Right renal pelvis (tissue), 4 donors: ENCODE results near the gene FKBP5. TPM values are rescaled to one million over a fixed set of nuclear protein-coding genes. Genes with fewer than 3 reads are reported as not detected.
A peak's percentile ranks its signal among the peaks of the same experiment; 100 is the strongest.
"Not testable (repeated sequence)": the region's sequence is repeated elsewhere in the genome, so short reads cannot be mapped to it uniquely, and the experiment has no call there.

Experiments
- DNase-seq, 4 donors: peaks; one replicate each; pipeline ENCODE4 v3.0.0-alpha.2; 2013; ENCODE audit warnings: low read depth in 4 of 4, low spot score in 3 of 4, missing footprints in 1 of 4
- polyA plus RNA-seq, 4 donors: library from polyadenylated mRNA; unstranded; fragments of 120-200 nt; gene quantifications; one replicate each; pipeline ENCODE4 v1.2.1, GENCODE V29; 2013; ENCODE audit not compliant: insufficient read length in 4 of 4

FKBP5 gene
- polyA plus RNA-seq, 4 donors: 25.4 to 30.7 (median 28.2) TPM

DNA sequence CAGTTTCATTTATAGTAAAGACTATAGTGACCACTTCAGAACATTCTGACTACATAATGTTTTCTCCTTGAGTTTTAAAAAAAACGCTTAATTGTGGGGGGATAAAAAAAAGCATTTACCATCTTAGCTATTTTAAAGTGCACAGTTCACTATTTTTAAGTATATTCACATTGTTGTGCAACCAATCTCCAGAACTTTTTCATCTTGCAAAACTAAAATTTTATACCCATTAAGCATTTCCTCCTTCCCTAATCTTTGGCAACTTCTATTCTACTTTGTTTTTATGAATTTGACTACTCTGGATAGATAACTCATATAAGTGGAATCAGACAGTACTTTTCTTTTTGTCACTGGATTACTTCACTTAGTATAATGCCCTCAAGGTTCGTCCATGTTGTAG lies 62.3 kb downstream of the FKBP5 start:
- DNase-seq: no peak

DNA sequence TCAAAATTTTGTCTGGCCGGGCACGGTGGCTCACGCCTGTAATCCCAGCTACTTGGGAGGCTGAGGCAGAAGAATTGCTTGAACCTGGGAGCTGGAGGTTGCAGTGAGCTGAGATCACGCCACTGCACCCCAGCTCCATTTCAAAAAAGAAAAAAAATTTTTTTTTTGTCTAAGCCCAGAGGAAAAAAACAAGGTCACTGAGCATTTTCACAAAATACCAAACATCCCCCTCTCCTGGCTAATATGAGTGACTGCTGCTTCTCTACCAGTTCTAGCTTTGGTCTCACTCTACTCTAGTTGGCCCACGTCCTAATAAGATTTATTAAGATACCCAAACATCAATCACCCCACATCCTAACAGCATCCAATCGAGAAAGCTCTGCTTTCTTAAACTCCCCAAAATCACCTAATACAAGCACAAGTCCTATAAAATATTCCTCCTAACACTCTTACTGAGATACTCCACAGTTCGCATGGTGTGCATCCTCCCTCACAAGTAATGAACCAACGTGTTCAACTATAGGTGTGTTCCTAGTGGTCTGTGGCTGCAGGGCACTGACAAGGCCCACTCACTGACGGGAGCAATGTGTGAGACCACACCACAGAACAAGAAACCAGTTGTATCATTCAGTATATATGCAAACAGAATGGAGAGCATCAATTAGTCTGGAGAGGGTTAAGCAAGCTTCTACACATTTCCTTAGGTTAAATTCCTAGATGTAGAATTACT lies 64.2 kb downstream of the FKBP5 start:
- DNase-seq: no peak

DNA sequence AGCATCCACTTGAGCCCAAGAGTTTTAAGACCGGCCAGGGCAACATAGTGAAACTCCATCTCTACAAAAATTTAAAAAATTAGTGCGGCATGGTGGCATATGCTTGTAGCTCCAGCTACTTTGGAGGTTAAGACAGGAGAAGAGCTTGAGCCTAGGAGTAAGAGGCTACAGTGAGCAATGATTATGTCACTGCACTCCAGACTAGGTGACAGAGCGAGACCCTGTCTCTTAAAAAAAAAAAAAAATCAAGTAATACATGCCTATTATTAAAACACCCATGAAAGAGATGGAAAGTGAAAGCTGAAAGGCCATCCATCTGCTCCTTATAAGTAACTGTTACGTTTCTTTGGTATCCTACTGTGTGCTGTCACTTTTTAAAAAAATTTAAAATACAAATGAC lies 66.4 kb downstream of the FKBP5 start:
- DNase-seq: no peak

DNA sequence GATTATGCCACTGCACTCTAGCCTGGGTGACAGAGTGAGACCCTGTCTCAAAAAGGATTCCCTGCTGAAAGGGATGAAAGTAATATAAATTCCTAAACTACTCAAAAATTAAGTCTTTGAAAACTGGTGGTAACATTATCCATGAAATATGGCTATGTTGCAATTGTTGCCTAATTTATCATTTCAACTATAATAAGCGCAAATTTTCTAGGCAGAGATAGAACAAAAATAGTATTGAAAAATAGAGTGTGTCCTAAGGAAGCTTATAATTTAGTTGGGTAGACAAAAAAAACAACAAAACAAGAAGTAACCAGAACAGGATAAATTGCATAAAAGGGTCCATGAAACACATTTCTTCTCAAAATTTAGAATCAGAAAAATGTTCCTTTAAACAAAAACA lies 68.0 kb downstream of the FKBP5 start:
- no peak for DNase-seq

DNA sequence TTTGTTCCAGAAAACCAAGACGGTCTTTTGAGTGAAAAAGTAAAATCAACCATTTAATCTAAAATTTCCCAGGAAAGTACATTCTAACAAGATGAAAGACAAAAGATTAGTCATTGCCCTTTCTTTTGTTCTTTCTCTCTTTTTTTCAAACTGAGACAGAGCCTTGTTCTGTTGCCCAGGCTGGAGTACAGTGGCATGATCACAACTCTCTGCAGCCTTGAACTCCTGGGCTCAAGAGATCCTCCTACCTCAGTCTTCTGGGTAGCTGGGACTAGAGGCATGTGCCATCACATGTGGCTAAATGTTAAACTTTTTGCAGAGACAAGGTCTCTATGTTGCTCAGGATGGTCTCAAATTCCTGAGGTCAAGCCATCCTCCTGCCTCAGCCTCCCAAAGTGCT lies 75.0 kb downstream of the FKBP5 start:
- DNase-seq: no peak

DNA sequence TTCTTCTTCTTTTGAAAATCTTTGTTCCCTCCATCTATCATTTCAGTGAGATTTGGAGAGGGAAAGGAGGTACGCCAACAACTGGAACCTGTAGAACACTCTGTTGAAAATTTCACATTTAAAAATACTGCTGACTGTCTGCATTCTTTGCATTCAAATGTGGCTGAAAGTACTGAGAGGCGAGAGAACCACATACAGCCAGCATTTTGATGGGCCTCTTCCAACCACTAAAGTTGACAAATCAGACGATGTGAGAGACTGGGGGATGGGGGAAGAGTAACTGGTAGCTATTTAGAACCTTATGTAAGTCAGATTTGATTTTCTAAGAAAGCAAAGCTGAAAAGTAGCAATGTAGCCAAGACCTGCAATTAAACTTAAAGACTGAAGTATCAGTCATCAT lies 77.5 kb downstream of the FKBP5 start:
- no peak for DNase-seq

DNA sequence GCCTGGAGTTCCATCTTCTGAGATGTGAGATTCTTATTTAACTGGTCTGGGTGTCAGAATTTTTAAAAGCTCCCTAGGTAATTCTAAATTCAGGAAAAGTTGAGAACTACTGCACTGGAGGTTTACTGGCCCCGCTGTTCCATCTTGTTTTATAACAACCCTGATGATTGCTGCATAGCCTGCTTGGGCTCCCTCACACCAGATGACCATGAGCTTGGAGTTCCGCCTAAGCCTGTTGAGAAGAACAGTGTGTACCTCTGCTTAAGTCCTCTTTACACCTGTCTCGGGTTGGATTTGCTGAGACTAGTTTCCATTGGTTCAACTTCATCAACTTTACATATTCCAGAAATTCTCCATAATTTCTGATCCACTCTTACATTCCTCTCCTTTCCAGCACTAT lies 77.9 kb downstream of the FKBP5 start:
- no peak for DNase-seq

DNA sequence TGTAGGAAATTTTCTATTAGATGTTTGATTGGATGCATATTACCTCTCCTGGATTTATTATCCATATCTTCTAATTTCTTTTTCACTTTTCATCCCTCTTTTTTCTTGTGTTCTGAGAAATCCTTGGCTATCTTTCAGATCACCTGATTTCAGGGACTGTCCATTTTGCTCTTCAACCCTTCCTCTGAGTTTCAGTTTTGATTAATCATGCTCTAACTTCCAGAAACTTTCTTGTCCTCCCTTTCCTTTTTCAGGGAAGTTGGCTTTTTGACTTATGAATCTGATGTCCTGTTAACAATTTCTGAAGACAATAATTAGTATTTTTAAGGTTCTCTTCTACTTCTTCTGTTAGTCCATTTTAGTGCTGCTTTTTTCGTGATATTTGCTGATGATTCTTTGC lies 79.1 kb downstream of the FKBP5 start:
- DNase-seq: no peak

DNA sequence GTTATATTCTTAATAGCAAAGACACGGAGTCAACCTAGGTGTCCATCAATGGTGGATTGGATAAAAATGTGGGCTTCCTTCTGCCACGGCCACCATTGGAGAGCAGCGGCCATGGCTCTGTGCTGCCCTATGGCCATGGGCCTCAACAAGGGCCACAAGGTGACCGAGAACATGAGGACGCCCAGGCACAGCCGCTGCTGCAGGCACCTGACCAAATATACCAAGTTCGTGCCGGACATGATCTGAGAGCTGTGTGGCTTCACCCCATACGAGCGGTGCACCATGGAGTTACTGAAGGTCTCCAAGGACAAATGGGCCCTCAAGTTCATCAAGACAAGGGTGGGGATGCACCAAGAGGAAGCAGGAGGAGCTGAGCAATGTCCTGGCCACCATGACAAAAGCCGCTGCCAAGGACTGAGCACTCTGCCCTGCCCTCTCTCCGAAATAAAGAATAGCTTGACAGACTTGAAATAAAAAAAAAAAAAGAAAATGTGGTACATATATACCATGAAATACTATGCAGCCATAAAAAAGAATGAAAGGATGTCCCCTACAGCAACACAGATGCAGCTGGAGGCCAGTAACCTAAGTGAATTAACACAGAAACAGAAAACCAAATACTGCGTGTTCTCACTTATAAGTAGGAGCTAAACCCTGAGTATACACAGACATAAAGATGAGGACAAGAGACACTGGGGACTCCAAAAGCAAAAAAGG lies 81.0 kb downstream of the FKBP5 start:
- no peak for DNase-seq

DNA sequence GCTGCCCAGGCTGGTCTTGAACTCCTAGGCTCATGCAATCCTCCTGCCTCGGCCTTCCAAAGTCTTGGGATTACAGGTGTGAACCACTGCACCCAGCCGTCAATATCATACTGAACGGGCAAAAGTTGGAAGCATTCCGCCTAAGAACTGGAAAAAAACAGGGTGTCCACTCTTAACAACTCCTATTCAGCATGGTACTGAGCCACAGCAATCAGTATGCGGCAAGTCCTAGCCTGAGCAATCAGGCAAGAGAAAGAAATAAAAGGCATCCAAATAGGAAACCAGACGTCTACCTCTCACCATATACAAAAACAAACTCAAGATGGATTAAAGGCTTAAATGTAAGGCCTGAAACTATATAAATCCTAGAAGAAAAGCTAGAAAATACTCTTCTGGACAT lies 83.1 kb downstream of the FKBP5 start:
- no peak for DNase-seq

DNA sequence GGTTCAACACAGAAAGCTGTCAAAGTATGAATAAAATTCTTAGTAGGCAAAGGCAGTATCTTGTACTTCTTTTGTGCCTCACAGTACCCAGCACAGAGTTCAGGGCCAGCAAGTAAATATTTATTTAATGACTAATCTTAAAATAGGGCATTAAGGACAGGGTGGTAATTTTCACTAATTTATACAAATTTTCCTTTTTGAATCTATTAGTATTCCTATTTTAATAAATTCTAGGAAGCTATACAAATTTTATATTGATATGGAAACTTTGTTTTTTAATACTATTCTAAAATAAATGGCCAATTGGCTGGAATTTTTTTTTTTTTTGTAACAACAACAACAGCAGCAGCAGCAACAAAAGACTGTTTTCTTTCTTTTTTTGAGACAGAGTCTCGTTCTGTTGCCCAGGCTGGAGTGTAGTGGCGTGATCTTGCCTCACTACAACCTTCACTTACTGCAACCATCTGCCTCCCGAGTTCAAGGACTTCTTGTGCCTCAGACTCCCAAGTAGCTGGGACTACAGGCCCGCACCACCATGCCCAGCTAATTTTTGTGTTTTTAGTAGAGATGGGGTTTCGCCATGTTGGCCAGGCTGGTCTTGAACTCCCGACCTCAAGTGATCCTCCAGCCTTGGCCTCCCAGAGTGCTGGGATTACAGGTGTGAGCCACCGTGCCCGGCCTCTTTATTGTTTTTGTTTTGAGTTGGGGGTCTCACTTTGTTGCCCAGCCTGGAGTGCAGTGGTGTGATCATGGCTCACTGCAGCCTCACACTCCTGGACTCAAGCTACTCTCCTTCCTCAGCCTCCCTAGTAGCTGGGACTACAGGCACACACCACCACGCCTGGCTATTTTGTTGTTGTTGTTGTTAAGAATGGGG lies 85.2 kb downstream of the FKBP5 start:
- DNase-seq: no peak

DNA sequence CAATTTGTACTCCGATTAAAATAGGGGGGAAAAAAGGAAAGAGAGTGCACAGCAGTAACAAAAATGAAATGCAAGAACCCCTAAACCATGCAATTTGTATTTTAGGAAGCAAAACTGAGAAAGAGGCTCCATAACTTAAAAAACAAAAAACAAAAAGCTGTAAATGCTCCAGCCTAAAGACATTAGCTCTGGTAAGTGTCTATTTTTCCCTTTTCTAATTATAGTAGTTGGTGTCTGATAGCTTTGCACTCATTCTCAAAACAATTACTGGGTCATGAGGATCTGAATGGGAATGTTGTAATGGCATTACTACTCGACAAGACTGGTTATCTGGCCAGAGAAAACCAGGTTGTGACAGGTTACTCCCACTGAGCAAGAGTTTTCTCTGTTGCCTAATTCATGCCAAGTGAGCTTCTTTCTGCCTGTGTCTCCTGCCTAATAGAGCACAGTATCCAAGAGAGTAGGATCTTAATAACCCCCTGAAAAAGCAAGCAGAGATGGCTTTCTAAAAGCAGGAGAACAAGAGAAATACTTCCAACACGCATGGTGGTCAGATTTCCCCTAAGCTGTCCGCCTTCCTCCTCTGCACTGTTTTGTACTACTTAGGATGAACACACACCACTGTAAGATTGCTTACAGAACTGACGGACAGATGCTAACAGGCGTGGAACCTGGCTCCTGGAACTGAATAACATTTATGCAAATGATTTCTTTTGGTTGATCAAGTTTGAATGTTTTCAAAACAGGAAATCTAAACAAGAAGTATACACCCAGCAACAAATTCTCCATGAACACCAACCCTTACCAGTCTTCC lies 86.4 kb downstream of the FKBP5 start:
- DNase-seq: no peak

DNA sequence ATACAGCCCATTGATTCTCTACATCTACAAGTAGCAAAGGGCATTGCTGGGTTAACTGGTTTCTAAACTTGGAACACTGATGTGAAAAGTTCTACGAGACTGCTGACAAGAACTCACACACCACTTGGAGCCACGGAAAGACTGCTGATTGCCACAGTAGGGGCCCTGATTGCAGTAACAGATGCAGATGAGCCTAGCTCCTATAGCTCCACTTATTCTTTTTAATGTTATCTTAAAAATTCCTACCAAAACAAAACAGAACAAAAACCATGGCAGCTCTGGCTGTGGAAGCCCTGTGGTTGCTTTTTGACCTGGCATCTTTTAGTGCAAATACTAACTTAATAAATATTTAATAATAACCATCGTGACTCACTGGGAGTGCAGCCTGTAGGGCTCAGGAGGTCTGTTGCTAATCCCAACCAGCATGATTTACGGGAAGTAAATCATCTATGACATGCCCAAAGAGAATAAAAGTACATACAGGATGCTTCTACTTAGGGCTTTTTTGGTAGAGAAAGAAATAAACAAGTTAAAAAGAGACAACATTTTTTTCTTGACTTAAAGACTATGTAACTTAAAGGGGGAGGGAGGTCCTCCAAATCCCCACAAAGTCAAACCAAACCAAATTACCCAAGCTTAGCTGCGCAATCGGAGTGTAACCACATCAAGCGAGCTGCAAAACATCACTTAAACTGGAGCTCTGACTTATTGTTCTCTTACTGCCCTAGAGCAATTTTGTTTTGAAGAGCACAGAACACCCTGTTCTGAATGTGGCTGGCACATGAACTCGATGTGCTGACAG lies 87.2 kb downstream of the FKBP5 start:
- DNase-seq: no peak

DNA sequence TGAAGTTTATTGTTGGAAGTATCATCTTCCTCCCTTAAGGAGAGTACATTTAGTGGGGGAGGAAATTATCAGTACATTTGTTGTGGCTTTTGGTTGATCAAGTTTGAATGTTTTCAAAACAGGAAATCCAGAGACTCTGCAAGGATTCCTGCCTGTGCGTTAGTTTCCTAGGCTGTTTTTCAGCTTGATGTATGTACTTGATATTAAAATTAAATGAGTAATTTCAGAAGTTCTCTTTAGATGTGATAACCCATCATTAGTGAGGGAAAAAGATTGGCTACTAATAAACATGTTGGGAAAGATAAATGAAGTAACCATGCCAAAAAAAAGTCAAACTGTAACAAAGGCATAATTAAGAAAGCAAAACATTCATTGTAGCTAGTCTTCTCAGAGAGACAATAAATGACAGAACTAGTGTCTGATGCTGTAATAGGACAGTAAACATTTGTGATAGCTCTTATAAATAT lies 88.0 kb downstream of the FKBP5 start:
- no peak for DNase-seq

DNA sequence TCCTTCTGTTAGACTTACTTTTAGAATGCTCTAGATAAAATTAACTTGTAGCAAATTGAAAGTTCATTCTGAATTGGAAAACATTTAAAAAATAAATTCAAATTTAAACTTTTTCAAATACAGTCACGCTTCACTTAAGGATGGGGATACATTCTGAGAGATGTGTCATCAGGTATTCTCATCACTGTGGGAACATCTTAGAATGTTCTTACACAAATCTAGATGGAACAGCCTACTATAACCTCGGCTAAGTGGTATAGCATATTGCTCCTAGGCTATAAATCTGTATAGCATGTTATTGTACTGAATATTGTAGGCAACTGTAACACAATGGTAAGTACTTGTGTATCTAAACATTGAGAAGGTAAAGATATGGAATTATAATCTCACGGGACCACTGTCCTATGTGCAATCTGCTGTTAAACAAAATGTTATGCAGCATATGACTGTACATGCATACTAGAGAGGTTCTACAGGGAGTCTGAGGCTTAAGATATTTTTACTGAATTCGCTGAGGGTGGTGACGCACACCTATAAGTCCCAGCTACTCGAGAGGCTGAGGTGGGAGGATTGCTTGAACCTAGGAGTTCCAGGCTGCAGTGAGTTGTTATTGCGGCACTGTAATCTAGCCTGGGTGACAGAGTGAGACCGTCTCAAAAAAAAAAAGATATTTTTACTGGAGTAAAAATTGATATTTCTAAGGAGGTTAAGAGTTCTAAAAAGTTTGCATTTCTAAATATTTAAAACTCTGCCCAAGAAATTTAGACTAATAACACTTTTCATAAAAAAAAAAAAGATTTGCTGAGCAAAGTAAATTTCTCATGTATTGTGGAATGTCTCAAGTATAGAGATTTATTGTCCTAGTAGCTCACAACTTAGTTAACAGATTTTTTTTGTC lies 88.7 kb downstream of the FKBP5 start:
- DNase-seq: no peak

DNA sequence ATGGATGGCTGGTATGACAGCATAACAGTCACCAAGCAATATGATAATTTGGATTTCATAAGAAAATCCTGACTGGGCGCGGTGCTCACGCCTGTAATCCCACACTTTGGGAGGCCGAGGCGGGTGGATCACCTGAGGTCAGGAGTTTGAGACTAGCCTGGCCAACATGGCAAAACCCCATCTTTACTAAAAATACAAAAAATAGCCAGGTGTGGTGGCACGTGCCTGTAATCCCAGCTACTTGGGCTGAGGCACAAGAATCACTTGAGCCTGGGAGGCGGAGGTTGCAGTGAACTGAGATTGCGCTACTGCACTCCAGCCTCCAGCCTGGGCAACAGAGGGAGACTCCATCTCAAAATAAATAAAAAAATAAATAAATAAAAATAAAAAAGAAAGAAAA lies 90.1 kb downstream of the FKBP5 start:
- not testable (repeated sequence) for DNase-seq

DNA sequence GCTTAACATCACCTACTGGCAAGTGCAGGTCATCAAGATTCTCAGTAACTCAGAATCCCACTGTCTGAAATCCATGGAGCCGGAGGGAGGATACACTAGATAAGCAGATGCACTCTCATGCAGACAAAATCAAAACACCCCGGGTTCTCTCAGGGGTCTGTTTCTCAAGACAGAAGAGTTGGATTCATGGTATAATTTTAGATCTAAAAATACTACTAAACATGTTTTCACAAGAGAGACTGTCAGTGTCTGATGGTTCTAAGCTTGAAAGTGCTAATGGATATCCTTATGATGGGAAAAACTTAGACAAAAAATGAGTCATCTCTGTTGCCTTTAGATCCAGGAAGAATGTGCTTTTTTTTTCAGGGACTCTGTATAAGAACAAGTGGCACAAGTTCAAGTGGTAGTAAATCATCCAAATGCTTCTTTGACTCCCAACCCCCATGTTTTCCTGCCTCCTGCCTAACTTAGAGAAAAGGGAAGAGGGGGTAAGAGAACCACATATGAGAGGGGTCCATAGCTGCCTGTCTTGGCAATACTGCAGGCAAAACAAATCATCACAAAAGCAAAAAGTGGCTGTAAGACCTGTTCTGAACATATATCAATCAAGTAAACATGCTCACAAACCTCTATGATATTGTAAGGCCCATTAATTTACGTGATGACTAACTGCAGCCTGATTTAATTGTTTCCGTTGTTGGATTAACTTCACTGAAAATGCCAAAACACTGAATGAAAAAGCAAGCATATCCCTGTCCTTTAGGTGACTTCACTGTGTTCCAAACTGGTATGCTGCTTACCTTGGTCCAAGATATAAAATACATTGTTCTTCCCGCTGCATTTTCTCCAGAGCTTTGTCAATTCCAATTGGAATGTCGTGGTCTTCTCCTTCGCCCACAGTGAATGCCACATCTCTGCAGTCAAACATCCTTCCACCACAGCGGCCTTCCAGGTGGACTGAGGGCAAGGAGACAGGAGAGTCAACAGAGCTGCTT lies 92.0 kb downstream of the FKBP5 start:
- peak in 3 of 4 donors; percentile 50 to 76 (median 55) for DNase-seq
